ENCODE data around the gene F12.

DNA sequence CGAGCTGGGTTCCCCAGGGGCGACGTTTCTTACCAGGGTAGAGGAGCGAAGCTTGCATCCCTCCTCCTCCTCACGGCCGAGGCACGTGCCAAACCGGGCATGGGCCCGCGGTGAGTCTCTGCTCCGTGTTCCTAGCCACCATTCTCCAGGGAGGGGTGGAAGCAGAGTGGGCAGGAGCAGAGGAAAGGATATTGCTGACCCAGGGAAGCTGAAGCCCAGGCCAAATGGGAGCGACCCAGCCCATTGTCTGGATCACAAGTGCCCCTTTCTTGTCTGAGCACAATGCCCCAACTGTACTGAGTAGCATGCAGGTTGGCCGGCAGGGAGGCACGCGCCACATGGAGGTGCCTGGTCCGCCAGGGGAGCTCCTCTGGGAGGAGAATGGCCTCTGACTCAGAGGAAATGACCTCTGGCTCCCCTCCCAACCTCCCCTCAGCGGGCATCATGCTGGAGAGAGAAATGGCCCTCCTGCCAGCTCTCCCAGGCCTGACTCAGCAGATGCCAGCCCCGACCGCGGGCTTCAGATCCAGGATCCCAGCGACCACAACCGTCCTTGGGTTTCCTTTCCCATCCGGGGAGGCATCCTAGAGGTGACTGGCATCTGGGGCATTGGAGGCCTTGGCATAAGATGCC, 38.4 kb upstream of the F12 start:
- TF ChIP-seq OSR1 (CRISPR knock-in tag; IDR thresholded peaks at IDR 0.05) (no peak), ESRRG (CRISPR knock-in tag; IDR thresholded peaks at IDR 0.05) (no peak), ZFP30 (CRISPR knock-in tag; IDR thresholded peaks at IDR 0.05) (no peak), ZNF8 (CRISPR knock-in tag; IDR thresholded peaks at IDR 0.05) (no peak), SNAI2 (CRISPR knock-in tag; IDR thresholded peaks at IDR 0.05) (no peak)

All from SK-N-SH treated with all-trans-retinoic acid at 6 μM for 48 hours (cell line).